GM18867 (cell line): ENCODE measurements around the gene VSIG10L.

Experiments
- ATAC-seq: cut with Tn5 transposase; IDR thresholded peaks from one replicate; pipeline ENCODE4 v1.9.1; 2021; ENCODE audit warnings: mild to moderate bottlenecking, moderate library complexity; ENCODE audit not compliant: unreplicated experiment

VSIG10L gene

GRCh38 chr19:51339313-51339686 is 2.6 kb downstream of the VSIG10L start:
- ATAC-seq = peak; percentile 1

- ATAC-seq = peak; percentile 58
These were observed 3.2 kb downstream of the VSIG10L start for GRCh38 chr19:51338563-51339312.

- ATAC-seq = no peak
These were observed 3.9 kb downstream of the VSIG10L start for GRCh38 chr19:51337861-51338562.

- no peak for ATAC-seq
These were observed 4.6 kb downstream of the VSIG10L start for GRCh38 chr19:51337141-51337860.

GRCh38 chr19:51333836-51334460 is 8.0 kb downstream of the VSIG10L start:
- no peak for ATAC-seq

- ATAC-seq = no peak
These were observed 10.2 kb downstream of the VSIG10L start for GRCh38 chr19:51331716-51332115.

- no peak for ATAC-seq
These were observed 10.7 kb downstream of the VSIG10L start for GRCh38 chr19:51331193-51331592.

GRCh38 chr19:51330366-51330765 is 11.6 kb downstream of the VSIG10L start:
- no peak for ATAC-seq

- ATAC-seq = no peak
These were observed 12.5 kb downstream of the VSIG10L start for GRCh38 chr19:51329411-51329810.

GRCh38 chr19:51327066-51328001 is 14.6 kb downstream of the VSIG10L start:
- ATAC-seq = no peak

GRCh38 chr19:51326216-51327065 is 15.5 kb downstream of the VSIG10L start:
- ATAC-seq = no peak

- ATAC-seq = no peak
These were observed 16.6 kb downstream of the VSIG10L start for GRCh38 chr19:51325161-51325976.

GRCh38 chr19:51324167-51324481 is 17.8 kb downstream of the VSIG10L start:
- no peak for ATAC-seq

GRCh38 chr19:51323481-51324166 is 18.3 kb downstream of the VSIG10L start:
- no peak for ATAC-seq

GRCh38 chr19:51321799-51322198 is 20.1 kb downstream of the VSIG10L start:
- ATAC-seq = no peak

GRCh38 chr19:51320280-51320657 is 21.7 kb downstream of the VSIG10L start:
- ATAC-seq = no peak

- ATAC-seq = no peak
These were observed 22.2 kb downstream of the VSIG10L start for GRCh38 chr19:51319649-51320279.
